ENCODE results near the gene AWAT1.
"Not testable (repeated sequence)": the region's sequence is repeated elsewhere in the genome, so short reads cannot be mapped to it uniquely, and the experiment has no call there.

Gene AWAT1

GRCh38 chrX:70262952-70263567 lies 28.6 kb downstream of the AWAT1 start:
- peak; percentile 82 for DNase-seq

- DNase-seq, result no peak
Observed at GRCh38 chrX:70264784-70265183, 30.3 kb downstream of the AWAT1 start.

GRCh38 chrX:70268034-70268433 lies 33.6 kb downstream of the AWAT1 start, which contains the start of gene ARR3:
ARR3 (plus strand) TSS chrX:70268334; CDS start chrX:70269386, 1,052 bp downstream.
- no peak for DNase-seq

GRCh38 chrX:70274029-70274428 lies 39.6 kb downstream of the AWAT1 start:
- DNase-seq, result not testable (repeated sequence)

- DNase-seq, result no peak
Observed at GRCh38 chrX:70279081-70279480, 44.6 kb downstream of the AWAT1 start.

GRCh38 chrX:70280573-70280972 lies 46.1 kb downstream of the AWAT1 start:
- no peak for DNase-seq

- DNase-seq, result no peak
Observed at GRCh38 chrX:70281951-70282350, 47.5 kb downstream of the AWAT1 start, which contains the start of gene RAB41. RAB41 (plus strand) TSS chrX:70282172; CDS start chrX:70282218, 46 bp downstream.

- no peak for DNase-seq
Observed at GRCh38 chrX:70289168-70289792, 54.8 kb downstream of the AWAT1 start.
